PFSK-1 (cell line): ENCODE measurements around the gene RPRD1B.

Source experiments
- POLR2AphosphoS5 ChIP-seq: IDR thresholded peaks from 2 replicates; pipeline ENCODE4 v1.6.1; 2012; ENCODE audit warnings: low read depth, mild to moderate bottlenecking, control low read depth, low read length, moderate library complexity
- REST ChIP-seq, 2 experiments: IDR thresholded peaks; 2 replicates each; pipeline versions ENCODE4 v1.6.1 to v1.8.0; 2011 to 2012; ENCODE audit warnings: low read depth in 2 of 2, low read length in 2 of 2, control low read depth in 1 of 2, inconsistent platforms in 1 of 2, mild to moderate bottlenecking in 1 of 2, moderate library complexity in 1 of 2; ENCODE audit not compliant: insufficient read depth in 1 of 2
- SIN3A ChIP-seq: IDR thresholded peaks from 2 replicates; pipeline ENCODE4 v1.6.1; 2012; ENCODE audit warnings: mild to moderate bottlenecking, low read length, moderate library complexity, borderline replicate concordance; ENCODE audit not compliant: insufficient read depth
- TAF1 ChIP-seq: IDR thresholded peaks from 2 replicates; pipeline ENCODE4 v1.6.1; 2012; ENCODE audit warnings: low read length, control low read depth, borderline replicate concordance; ENCODE audit not compliant: insufficient read depth

GRCh38 chr20:38049800-38050199 is 16.3 kb downstream of the RPRD1B start:
- no peak for TF ChIP-seq TAF1
- TF ChIP-seq POLR2AphosphoS5, result no peak
- no peak for TF ChIP-seq REST (IDR thresholded peaks at IDR 0.05; ENCODE audit: insufficient read depth in 1 of 2, low read depth in 2 of 2, low read length in 2 of 2)
- TF ChIP-seq SIN3A, result no peak
